CMK (cell line): ENCODE data around the gene ABCC6.
"Not testable (repeated sequence)": the region's sequence is repeated elsewhere in the genome, so short reads cannot be mapped to it uniquely, and the experiment has no call there.

Source experiments
- DNase-seq: peaks from one replicate; pipeline ENCODE4 v3.0.0-alpha.2; 2010; ENCODE audit warnings: low read depth

The ABCC6 gene

DNA sequence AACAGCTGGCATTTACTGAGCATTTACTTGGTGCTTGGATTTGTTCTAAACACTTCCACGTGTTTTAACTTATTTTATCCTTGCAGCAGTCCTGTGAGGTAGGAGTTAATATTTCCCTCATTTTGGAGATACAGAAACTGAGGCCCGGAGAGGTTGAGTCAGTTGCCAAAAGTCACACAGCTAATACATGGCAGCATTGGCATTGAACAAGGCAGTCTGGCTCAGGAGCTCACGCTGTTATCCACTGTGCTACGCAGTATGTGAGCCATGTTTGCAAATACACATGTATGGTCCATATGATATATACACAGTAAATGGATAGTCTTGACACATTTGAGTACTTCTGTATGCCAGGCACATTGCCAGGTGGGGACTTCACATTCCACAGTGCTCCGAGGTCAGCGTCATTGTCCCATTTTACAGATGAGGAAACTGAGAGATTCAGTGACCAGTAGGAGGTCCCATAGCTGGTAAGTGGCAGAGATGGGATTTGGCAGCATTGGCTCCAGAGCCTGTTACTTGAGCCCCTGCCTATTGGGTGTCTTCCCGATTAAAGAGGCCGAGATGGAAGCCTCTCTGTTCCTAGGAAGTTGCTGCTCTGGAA lies 110.7 kb downstream of the ABCC6 start:
- DNase-seq = no peak

DNA sequence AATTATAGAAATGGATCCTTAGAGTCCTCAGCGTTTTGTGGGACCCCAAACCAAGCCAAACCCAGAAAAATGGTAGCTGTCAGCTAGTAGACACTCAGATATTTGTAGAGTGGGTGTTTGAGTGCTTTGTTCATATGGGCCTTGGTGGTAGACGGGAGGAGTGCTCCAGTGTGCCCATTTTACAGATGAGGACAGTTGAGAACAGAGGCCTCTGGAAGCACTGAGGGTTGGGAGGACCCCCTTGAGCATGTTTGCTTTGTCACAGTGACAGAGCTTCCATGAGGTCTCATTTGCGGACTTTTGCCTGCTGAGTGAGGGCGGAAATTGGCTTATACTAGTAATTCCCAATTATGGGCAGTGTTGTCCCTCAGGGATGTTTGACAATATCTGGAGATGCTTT lies 111.7 kb downstream of the ABCC6 start:
- no peak for DNase-seq

DNA sequence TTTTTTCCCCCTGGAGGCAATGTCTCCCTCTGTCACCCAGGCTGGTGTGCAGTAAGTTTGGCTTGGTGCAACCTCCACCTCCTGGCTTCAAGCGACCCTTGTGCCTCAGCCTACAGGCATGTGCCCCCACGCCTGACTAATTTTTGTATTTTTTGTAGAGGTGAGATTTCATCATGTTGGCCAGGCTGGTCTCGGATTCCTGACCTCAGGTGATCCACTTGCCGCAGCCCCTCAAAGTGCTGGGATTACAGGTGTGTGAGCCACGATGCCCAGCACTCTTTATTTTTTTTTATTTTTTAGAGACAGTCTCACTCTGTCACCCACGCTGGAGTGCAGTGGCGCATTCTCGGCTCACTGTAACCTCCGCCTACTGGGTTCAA lies 113.2 kb downstream of the ABCC6 start:
- no peak for DNase-seq

DNA sequence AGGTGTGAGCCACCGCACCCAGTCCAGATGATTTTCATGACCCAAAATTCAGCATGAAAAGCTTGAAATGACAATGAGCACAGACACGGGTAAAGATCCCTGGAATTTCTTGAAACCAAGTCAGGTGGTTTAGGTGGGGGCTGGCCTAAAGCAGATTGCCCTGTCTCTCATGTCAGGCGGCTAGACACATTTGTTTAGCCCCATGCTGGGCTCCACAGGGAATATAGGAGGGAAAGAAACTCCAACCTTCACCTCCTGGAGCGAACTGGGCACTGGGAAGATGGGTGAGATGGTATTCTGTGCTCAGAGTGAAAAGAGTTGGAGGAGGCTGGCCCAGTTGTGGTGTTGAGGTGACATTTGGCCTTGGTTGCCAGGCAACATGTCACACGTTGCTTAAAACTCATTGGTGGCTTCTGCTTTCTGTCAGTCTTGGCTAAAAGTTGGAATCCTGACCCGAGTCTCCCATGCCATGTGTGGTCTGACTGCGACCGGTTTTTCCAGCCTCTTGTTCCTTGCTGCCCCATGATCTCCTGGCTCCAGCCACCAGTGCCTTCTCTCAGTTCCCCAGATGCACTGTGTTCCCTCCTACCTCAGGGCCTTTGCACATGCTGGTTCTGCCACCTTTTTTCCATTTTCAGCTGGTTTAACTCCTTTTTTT lies 113.7 kb downstream of the ABCC6 start:
- DNase-seq = no peak

DNA sequence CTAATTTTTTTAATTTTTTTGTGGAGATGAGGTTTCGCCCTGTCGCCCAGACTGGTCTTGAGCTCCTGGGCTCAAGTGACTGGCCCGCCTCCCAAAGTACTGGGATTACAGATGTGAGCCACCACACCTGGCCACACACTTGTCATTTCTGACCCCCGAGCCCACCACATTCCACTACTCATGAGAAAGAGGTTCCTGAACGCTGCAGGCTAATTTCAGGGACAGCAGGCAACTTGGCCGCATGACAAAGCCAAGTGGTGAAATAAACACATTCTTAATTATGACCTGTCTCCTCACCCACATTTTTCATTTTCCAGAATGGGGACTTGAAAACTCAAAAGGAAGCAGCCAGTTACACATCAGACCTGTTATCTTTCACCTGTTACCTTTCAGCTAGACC lies 114.5 kb downstream of the ABCC6 start:
- no peak for DNase-seq

DNA sequence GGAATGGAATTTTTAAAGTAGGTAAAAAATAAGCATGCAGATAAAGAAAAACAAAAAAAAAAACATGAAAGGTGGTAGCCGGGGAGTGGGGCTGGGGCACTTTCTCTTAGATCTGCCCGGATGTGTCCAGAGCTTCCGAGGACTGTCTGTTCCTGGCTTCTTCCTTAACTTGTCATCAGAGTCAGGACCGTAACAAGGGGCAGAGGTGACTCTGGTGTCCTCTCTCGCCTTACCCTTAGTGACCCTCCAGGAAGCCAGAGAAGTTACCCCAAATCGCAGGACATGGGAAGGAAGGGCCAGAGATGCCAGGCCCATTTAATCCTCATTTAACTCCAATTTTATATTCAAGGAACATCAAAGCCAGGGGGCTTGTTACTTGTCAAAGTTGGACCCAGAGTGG lies 115.5 kb downstream of the ABCC6 start:
- no peak for DNase-seq

DNA sequence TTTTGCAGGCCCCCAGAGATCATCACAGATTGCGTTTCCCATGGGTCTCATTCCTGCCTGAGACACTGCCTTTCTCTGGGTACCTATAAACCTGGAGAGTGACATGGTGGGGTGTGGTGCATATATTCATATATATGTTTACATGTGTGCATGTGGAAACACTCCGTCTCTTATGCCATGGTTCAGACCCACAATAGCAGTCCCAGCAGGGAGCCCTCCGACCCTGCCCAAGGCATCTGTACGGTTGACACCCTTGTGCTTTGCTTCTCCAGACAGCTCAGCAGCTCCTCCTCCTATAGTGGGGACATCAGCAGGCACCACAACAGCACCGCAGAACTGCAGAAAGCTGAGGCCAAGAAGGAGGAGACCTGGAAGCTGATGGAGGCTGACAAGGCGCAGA lies 116.8 kb downstream of the ABCC6 start:
- no peak for DNase-seq

DNA sequence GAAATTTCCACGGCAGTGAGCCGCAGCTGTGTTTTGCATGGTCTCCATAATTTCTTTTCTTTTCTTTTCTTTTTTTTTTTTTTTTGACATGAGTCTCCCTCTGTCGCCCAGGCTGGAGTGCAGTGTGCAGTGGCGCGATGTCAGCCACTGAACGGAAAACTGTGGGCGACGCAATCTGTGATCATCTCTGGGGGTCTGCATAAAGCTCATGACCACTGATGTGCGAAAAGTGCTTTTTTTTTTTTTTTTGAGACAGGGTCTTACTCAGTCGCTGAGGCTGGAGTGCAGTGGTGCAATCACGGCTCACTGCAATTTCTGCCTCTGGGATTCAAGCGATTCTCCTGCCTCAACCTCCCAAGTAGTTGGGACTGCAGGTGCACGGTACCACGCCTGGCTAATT lies 117.6 kb downstream of the ABCC6 start:
- DNase-seq = no peak

DNA sequence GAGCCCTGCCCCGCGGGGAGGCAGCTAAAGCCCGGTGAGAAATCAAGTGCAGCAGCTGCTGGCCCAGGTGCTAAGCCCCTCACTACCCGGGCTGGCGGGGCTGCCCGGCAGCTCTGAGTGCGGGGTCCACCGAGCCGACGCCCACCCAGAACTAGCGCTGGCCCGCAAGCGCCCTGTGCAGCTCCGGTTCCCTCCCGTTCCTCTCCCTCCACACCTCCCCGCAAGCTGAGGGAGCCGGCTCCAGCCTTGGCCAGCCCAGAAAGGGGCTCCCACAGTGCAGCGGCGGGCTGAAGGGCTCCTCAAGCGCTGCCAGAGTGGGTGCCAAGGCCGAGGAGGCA lies 118.5 kb downstream of the ABCC6 start:
- DNase-seq = not testable (repeated sequence)

DNA sequence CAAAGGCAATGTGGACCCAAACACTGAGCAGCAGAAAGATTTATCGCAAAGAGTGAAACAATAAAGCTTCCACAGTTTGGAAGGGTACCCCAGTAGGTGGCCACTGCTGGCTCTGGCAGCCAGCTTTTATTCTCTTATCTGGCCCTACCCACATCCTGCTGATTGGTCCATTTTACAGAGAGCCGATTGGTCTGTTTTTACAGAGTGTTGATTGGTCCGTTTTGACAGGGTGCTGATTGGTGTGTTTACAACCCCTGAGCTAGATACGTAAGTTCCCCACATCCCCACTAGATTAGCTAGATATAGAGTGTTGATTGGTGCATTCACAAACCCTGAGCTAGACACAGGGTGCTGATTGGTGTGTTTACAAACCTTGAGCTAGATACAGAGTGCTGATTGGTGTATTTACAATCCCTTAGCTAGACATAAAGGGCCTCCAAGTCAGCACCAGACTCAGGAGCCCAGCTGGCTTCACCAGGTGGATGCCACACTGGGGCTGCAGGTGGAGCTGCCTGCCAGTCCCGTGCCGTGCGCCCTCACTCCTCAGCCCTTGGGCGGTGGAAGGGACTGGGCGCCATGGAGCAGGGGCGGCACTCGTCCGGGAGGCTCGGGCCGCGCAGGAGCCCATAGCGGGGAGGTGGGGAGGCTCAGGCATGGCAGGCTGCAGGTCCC lies 119.0 kb downstream of the ABCC6 start:
- DNase-seq = peak; percentile 11

DNA sequence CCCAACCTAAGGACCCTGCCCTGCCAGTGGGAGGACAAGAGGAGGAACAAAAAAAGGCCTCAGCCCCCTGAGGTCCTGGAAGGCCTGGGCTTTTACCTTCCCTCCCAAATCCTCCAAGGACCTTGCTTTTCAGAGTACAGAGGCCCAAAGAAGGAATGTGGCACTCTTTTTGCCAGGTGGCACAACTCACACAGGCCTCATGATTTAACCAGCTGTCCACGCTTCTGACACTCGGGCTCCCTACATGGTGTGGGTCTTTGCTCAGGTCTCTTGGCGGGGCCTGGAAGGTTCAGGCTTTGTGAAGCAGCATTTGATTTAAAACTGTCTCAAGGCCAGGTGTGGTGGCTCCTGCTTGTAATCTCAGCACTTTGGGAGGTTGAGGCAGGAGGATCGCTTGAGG lies 120.6 kb downstream of the ABCC6 start:
- no peak for DNase-seq

DNA sequence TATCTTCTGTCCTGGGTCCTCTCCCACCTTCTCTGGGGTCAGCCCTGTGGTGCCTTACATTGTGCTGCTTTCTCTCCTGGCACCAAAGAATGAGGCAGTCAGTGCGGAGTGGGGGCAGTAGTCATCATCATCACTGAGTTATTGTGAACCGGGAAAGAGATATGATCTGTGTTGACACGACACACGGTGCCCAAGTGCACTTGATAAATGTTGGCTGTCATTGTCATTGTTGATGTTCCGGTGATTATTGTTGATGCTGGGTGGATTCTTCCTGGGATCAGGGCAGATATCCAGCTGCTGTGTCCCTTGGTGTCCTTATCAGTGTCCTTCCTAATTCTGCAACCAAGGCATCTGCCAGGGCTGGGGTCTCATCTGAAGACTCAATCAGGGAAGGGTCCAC lies 121.7 kb downstream of the ABCC6 start:
- no peak for DNase-seq

DNA sequence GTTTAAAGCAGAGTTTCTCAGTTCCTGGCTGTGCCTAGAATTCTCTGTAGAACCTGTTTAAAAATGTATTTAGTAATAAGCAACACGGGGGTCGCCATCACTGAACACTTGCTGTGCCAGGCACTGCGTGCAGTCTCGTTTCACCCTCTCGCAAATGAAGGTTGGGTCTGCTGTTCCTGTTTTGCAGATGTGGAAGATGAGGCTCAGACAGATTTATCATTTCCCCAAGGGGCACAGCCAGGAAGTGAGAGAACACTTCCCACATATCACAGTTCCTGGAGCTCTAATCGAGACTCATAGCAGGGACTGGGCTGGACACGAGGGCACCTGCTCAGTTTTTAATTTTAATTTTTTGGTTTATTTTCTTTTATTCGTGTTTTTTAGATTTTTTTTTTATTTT lies 122.7 kb downstream of the ABCC6 start:
- no peak for DNase-seq

DNA sequence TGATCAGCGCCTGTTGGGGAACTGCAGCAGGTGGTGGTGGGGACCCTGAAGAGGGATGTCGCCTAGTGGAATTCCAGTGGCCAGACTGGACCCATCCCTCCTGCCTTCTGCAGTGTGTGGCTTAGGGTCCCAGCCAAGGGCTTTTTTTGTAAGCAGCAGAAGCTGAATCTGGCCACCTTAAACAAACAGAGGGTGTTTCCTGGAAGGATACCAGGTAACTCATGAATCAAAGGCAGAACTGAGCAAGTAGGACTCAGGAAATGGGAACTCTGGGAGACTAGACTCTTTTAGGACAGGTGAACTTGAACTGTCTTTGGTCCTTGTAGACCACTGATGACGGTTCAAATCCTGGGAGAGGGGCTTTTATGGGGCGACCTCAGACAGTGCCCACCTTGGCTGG lies 124.0 kb downstream of the ABCC6 start:
- no peak for DNase-seq
